Colon (tissue), 2 donors: Measurements from ENCODE around the gene FXYD6.

ENCODE experiments used
- FAIRE-seq: peaks from 2 replicates; lab custom pipeline; 2012; peaks lifted over from hg19 to GRCh38; lab: Jason Lieb, UNC
- donor health status: control.
- donor health status: control.

Gene FXYD6

GRCh38 chr11:117842131-117842941 is 34.1 kb downstream of the FXYD6 start:
- FAIRE-seq: no peak

DNA sequence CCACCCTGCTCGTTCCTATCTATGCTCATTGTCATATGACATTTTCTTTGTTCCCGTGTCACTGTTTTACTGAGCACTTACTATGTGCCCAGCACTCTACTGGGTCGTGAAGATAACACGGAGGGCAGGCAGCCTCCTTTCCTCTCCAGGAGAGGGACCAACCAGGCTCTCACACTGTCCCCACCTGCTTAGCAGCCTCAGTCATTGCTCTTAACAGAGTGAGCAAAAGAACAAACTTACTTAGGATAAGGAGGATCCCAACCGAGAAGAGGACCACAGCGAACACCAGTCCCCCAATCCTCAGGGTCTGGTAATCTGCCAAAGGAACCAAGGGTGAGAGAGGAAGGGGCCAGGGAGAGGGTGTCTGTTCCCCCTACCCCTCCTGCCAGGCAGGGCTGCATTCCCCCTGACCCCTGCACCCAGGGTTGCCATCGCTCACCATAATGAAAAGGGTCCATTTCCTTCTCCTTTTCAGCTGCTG is 34.9 kb downstream of the FXYD6 start:
- FAIRE-seq: no peak

GRCh38 chr11:117840881-117841550 is 35.4 kb downstream of the FXYD6 start:
- FAIRE-seq: no peak

DNA sequence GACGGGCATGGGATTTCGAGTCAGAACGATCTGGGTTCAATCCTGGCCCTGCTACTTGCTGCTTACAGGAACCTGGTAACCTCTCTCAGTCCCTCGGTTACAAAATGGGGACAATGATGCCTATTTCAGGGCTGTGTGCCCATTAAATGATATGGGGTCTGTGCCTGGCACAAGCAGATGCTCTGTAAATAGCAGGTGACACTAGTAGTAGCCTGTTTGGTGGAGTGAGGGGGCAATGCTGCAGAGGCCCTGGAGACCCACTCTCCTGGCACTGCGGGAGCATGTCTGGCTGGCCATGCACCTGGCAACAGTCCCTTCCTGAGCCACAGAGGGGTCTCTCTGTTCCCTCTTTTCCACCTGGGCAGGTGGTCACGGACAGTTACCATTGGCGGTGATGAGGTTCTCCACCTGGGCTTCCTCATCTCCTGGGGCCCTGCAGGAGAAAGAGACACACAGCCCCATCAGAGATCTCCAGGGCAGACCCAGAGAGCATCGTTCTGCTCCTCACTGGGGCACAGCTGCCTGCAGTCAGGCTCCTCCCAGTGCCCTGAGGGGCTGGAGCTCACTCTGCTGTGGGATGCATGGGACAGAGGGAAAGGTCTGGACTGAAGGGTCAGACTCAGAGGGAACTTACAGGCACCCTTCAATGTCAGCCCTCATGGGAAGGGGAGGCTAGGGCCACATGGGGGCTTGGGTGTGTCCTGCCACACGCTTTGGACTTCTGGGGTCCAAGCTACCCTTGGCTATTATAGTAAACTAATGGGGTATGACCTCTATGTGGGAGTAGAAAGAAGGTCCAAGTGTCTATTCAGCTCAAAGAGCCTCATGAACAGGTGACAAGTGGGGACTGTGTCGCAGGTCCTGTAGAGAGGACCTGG is 36.3 kb downstream of the FXYD6 start:
- no peak for FAIRE-seq

GRCh38 chr11:117839380-117839881 is 37.0 kb downstream of the FXYD6 start:
- FAIRE-seq: no peak

GRCh38 chr11:117838901-117839300 is 37.6 kb downstream of the FXYD6 start:
- FAIRE-seq: no peak

- FAIRE-seq: no peak
These were observed 38.7 kb downstream of the FXYD6 start for GRCh38 chr11:117837791-117838190.

DNA sequence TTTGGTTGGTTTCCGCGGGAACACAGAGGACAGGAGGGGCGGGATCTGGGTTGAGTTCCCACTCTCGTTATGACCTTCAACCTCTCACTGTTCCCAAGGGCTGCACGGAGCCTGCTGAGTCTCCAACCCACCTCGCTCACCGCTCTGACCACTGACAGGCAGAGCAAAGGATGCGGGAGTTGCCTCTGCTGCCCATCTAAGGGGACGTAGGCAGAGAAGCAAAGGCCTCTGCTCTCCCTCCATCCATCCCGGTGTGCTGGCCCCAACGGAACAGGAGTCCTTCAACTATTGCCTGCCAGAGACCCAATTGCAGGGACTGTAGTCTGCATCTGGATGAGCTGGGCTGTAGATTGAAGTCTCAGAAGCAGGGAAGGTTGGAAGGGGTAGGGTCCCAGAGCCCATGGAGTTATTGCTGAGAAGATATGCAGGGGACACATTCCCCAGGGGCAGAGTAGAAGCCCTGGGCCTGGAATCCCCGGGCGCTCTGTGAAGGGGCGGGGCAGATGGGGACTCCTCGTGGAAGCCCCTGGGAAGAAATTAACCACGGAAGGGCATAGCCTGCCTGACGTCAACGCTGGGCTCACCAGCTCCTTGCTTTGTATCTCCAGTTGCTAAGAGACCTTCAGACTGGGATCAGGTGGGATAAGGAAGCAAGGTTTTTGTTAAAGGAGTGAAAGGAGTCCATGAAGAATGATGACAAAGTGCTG is 39.2 kb downstream of the FXYD6 start:
- FAIRE-seq: no peak

DNA sequence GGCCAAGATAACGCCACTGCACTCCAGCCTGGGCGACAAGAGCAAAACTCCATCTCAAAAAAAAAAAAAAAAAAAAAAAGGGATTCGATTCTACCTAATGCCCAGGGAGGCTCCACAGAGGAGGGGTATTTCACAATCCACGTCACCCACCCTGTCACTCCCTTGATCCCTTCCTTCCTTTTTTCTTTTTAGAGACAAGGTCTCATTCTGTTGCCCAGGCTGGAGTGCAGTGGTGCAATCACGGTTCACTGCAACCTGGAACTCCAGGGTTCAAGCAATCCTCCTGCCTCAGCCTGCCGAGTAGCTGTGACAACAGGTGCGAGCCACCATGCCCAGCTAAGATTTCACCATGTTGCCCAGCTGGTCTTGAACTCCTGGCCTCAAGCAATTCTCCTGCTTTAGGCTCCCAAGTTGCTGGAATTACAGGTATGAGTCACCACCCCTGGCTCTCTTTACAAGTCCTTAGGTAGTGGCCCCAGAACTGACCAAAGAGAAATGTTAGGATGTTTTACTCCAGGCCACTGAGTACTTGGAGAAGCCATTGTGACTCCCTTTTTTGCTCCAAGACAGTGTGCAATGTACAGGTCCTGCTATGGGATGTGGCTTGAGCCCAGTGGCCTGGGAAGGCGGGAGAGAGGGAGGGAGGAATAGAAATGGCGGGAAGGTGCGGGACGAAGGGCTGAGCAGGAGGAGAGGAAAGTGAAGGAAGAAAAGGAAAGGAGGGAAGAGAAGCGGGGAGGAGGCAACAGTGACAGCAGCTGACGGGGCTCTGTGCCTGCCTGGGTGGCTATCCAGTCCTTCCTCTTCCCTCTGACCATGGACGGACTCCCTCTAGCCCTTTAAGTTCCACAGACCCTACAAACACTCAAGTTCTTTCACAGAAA is 40.1 kb downstream of the FXYD6 start:
- FAIRE-seq: no peak

DNA sequence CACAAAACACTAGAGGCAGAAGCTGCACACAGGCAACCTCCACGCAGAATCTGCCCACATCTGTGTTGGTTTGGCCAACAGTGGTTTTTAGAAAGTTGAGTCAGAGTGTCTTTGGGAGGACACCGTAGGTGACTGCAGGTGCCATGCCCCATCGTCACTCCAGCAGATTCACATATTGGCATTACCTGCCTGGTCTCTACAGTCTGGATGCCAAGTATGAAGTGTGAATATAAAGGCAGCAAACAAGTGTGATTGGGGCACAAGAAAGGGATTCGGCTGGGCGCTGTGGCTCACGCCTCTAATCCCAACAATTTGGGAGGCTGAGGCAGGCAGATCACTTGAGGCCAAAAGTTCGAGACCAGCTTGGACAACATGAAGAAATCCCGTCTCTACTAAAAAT is 40.9 kb downstream of the FXYD6 start:
- FAIRE-seq: no peak

DNA sequence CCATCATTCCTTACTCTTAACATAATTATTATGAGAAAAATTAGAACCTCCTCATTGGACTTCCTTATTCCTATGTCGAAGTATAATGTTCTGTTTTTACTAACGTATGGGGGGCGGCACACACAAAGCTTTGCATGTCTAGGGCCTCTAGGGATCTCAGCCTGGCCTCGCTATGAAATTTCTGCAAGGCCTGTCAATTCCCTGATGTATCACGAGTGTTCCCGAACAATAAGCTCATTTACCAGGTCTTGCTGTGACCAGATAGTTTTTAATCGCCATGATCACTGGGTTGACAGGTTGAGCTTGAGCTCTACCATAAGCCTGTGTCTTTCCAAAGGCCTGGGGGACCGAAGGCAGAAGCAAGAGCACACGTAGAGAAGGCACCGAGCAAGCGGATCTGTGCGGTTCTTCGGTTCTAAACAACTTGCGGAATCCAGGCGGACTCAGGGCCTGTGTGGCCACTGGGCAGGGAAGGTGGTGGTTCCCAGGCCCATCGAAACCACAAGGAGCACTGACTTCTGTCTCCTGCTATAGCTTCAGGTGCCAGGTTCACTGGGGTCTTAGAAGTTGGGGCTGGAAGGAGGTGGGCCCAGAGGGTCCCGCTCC is 41.5 kb downstream of the FXYD6 start:
- FAIRE-seq: no peak

DNA sequence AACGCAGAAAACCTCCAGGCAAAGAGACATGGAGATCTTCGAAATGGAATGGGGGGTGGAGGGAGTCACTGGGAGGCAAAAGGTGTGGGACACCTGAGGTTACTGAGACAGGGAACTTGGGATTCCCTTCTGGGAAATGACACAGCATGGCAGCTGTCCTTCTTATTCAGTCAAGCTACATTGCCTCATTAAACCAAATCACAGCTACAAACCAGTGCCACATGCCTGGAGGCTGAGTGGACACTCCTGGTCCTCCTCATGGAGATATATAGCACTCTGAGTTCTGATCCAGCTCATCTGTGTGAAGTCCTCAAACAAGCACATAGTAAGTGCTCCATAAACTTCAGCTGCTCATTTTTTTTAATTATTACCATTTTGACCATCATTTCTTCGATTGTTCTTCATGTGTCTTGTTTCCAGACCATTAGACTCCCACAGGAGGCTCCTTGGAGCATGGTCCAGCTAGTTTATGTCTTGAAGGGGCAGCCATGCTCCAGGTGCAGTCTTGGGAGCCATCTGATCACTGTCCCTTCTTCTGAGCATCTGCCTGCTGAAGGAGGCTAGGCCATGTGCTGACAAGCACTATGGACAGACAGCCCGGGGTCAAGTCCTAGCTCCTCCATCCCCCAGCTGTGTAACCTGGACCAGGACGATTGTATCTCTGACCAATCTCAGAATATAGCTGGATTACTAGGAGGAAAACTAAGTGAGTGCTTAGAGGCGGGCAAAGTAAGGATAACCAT is 42.2 kb downstream of the FXYD6 start:
- no peak for FAIRE-seq

- FAIRE-seq: no peak
These were observed 43.0 kb downstream of the FXYD6 start for GRCh38 chr11:117833401-117833891.

DNA sequence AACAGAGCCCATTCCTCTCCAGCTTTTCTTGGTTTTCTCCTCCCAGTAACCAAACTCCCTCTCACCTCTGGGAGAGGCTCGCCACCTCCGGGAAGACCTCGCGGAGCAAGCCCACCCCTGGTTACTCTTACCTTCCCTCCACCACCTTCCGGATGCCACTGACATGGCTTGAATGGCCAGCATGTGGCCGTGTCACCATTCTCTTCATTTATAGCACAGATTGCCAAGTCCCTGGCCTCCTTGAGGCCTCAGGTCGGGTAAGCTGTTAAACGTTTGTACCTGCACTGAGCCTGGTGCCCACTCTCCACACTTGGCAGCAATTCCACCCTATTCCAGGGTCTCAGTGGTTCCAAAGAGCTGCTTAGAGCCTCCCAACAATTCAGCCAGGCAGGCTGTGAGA is 43.9 kb downstream of the FXYD6 start:
- no peak for FAIRE-seq

DNA sequence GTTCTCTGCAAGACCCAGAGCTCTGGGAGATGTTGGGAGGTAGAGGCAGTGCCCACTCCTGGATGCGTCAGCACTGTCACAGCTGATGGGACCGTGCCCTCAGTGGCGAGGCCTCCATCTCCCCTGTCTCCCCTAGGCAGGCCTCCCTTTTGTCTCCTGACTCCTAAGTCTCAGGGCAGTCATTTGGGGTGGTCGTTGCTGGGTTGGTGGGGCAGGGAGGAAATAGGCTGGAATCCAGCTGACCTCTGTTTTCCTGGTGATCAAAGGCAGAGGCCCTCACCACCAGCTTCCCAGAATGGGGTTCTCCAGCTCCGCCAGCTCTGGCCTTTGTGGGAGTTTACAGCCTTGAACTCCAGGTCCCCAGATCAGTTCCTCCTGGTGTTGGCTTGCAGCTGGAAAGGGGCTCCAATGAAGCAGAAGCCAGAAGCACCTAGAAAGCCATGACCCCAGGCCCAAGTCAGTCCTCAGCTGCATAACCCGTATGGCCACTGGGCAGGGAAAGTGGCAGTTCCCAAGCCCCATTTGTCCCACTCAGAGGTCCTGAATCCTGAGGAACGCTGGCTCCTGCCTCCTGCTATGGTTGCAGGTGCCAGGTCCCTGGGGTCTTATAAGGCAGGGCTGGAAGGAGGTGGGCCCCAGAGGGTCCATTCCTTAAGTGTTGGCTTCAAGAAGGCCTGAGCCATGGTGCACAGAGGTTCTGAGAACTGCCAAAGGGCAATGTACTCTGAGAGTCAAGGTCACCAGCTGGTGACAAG is 44.6 kb downstream of the FXYD6 start:
- no peak for FAIRE-seq

GRCh38 chr11:117830674-117831351 is 45.6 kb downstream of the FXYD6 start:
- FAIRE-seq: no peak

GRCh38 chr11:117830072-117830471 is 46.4 kb downstream of the FXYD6 start:
- FAIRE-seq: no peak

- no peak for FAIRE-seq
These were observed 47.1 kb downstream of the FXYD6 start for GRCh38 chr11:117829369-117829725.
